Articular chondrocyte of knee joint (primary cell): ENCODE results near the gene ZNF157. TPM values are rescaled to one million over a fixed set of nuclear protein-coding genes. Genes with fewer than 3 reads are reported as not detected.

ENCODE experiments used
- small RNA-seq: library from RNA; depleted of rRNA; stranded (forward); fragments of <200 nt; gene quantifications from one replicate; pipeline ENCODE3, GENCODE V24; 2012
- total RNA-seq: library from RNA; depleted of rRNA; stranded (reverse); fragments of >200 nt; gene quantifications from 2 replicates; pipeline ENCODE4 v1.2.3, GENCODE V29; 2012

The ZNF157 gene
- total RNA-seq, result 0.22 TPM in 1 of 2 replicates, not detected in the other

DNA sequence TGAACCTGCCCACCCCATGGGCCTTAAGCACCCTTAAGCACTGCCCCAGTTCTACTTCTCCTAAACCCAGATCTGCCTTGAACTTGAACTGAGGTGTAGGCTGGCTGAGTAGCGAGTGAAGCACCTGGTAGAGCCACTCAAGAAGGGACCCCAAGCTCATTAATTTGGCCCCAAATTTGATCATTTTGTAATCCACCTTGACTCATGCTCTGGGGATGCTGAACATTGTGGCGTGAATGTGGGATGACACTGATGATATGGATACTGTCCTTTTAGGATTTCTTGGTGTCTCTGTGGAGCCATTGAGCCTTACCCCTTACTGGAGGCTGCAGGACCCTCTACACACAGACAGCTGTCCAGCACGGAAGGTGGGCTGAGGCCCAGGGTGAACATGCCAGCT lies at the start of gene ZNF157:
TSS of gene ZNF157 (plus strand) at position 301 of the 400 bp plus-strand sequence. CDS start at position 392, 91 bp downstream.

Small RNAs within 50 kb of the gene (small RNA-seq; reads per million reads assigned to genes)
- gene SNORA11C, result 0.88 reads per million, percentile 36 among the genes with 10 or more reads in this experiment

Other genes with a start within 250 kb of the ZNF157 start
- 40.3 and 43.3 TPM in 2 replicates for gene NDUFB11, start 225.9 kb upstream of the ZNF157 start, total RNA-seq
- gene RBM10, start 225.4 kb upstream of the ZNF157 start, total RNA-seq, result 27.3 and 33.2 TPM in 2 replicates
- gene UBA1, start 176.7 kb upstream of the ZNF157 start, total RNA-seq, result 161 and 197 TPM in 2 replicates
- 81.5 and 95.8 TPM in 2 replicates for gene CDK16, start 151.9 kb upstream of the ZNF157 start, total RNA-seq
- gene USP11, start 137.6 kb upstream of the ZNF157 start, total RNA-seq, result 34.5 and 35.5 TPM in 2 replicates
- 10.5 and 10.9 TPM in 2 replicates for gene ZNF41, start 112.6 kb downstream of the ZNF157 start, total RNA-seq
- gene ARAF, start 190.6 kb downstream of the ZNF157 start, total RNA-seq, result 19.1 and 19.7 TPM in 2 replicates
- 385 and 493 TPM in 2 replicates for gene TIMP1, start 211.9 kb downstream of the ZNF157 start, total RNA-seq
- 0.11 and 0.52 TPM in 2 replicates for gene SYN1, start 249.3 kb downstream of the ZNF157 start, total RNA-seq